Fibroblast of the aortic adventitia (primary cell): ENCODE measurements around the gene KIF21B. TPM values are rescaled to one million over a fixed set of nuclear protein-coding genes. Genes with fewer than 3 reads are reported as not detected.

Experiments
- DNase-seq: peaks from one replicate; pipeline ENCODE4 v3.0.0-alpha.2; 2010; ENCODE audit warnings: low read depth
- H3K4me3 ChIP-seq: 2 replicates; pipeline ENCODE4 v1.5.1; 2011; ENCODE audit warnings: low read depth, mild to moderate bottlenecking, control low read depth, low read length, moderate library complexity
- CTCF ChIP-seq: IDR thresholded peaks from 2 replicates; pipeline ENCODE4 v1.5.1; 2011; ENCODE audit warnings: mild to moderate bottlenecking, low read length, control low read depth, inconsistent platforms; ENCODE audit not compliant: insufficient read depth
- total RNA-seq: library from RNA; depleted of rRNA; stranded (reverse); fragments of >200 nt; gene quantifications from 2 replicates; pipeline ENCODE4 v1.2.3, GENCODE V29; 2012; ENCODE audit warnings: low replicate concordance

KIF21B gene
- total RNA-seq, 1 donor, result under 0.01 TPM

GRCh38 chr1:200981278-200981677 lies 42.2 kb downstream of the KIF21B start:
- H3K4me3 ChIP-seq, result no peak overlapping the region
- no peak for TF ChIP-seq CTCF
- DNase-seq, result no peak

GRCh38 chr1:200980873-200981272 lies 42.6 kb downstream of the KIF21B start:
- TF ChIP-seq CTCF, result no peak
- no peak for DNase-seq
- no peak overlapping the region for H3K4me3 ChIP-seq

- no peak for DNase-seq
- H3K4me3 ChIP-seq, result no peak overlapping the region
- TF ChIP-seq CTCF, result no peak
Measured at GRCh38 chr1:200980452-200980772, 43.1 kb downstream of the KIF21B start.

GRCh38 chr1:200979574-200980451 lies 43.7 kb downstream of the KIF21B start:
- no peak for DNase-seq
- no peak overlapping the region for H3K4me3 ChIP-seq
- TF ChIP-seq CTCF, result peak; percentile 36

- DNase-seq, result no peak
Measured at GRCh38 chr1:200977071-200977754, 46.3 kb downstream of the KIF21B start.

GRCh38 chr1:200976634-200977033 lies 46.9 kb downstream of the KIF21B start:
- H3K4me3 ChIP-seq, result no peak overlapping the region
- TF ChIP-seq CTCF, result no peak
- DNase-seq, result no peak

More at GRCh38 chr1:200977071-200977754, 46.3 kb downstream of the KIF21B start:
- no peak for TF ChIP-seq CTCF
- H3K4me3 ChIP-seq, result no peak overlapping the region
